HEK293 (cell line): ENCODE results near the gene SENP1.

Source experiments
- CTCF ChIP-seq: fragments of 450-650 bp; formaldehyde crosslinking; IDR thresholded peaks from 2 replicates; pipeline ENCODE4 v1.5.1; 2016; ENCODE audit warnings: missing biosample characterization, missing genetic modification characterization
- ZNF138 ChIP-seq: fragments of 450-650 bp; formaldehyde crosslinking; IDR thresholded peaks from 2 replicates; pipeline ENCODE4 v1.5.1; 2016; ENCODE audit warnings: missing biosample characterization, missing genetic modification characterization, borderline replicate concordance
- ZNF248 ChIP-seq: fragments of 450-650 bp; formaldehyde crosslinking; IDR thresholded peaks from 2 replicates; pipeline ENCODE4 v1.5.1; 2017; ENCODE audit warnings: missing biosample characterization, missing genetic modification characterization
- ZNF629 ChIP-seq: fragments of 450-650 bp; formaldehyde crosslinking; IDR thresholded peaks from 2 replicates; pipeline ENCODE4 v1.5.1; 2017; ENCODE audit warnings: missing biosample characterization, missing genetic modification characterization
- ZNF747 ChIP-seq: fragments of 450-650 bp; formaldehyde crosslinking; IDR thresholded peaks from 2 replicates; pipeline ENCODE4 v1.5.1; 2016; ENCODE audit warnings: missing biosample characterization, missing genetic modification characterization

- TF ChIP-seq ZNF629 (no peak), CTCF (tag by site-specific recombination) (no peak), ZNF138 (tag by site-specific recombination) (no peak), ZNF747 (no peak), ZNF248 (no peak)
These were observed 23.5 kb upstream of the SENP1 start for GRCh38 chr12:48129376-48129775.
